OCI-LY7 (cell line): Measurements from ENCODE around the gene SPATA2L. TPM values are rescaled to one million over a fixed set of nuclear protein-coding genes. Genes with fewer than 3 reads are reported as not detected.

Experiments
- BruUV-seq: library from RNA; stranded (reverse); fragments of 400-500 nt; replicated peaks from 2 replicates; lab custom pipeline; 2021; lab: Mats Ljungman, UMichigan
- CTCF ChIA-PET: fragments of 300-600 bp; sonication (Branson Sonifier 250); formaldehyde crosslinking; loops from one replicate; lab custom pipeline; 2022; ENCODE audit warnings: antibody characterized with exemption; ENCODE audit not compliant: unreplicated experiment; lab: Charles Lee
- POLR2A ChIA-PET: fragments of 300-600 bp; sonication (Branson Sonifier 250); formaldehyde crosslinking; loops from one replicate; lab custom pipeline; 2022; ENCODE audit warnings: antibody characterized with exemption; lab: Charles Lee
- DNase-seq: peaks from one replicate; pipeline ENCODE4 v3.0.0-alpha.2; 2015; ENCODE audit warnings: low spot score
- H2AFZ ChIP-seq: fragments of 200-600 bp; sonication (generic), shearing (Covaris generic); 2 replicates; pipeline ENCODE4 v1.6.1; 2014; ENCODE audit warnings: mild to moderate bottlenecking, antibody characterized with exemption, low read length, moderate library complexity
- H3K27ac ChIP-seq: fragments of 200-600 bp; sonication (generic); 2 replicates; pipeline ENCODE4 v1.5.1; 2014; ENCODE audit warnings: mixed run types, low read depth, mild to moderate bottlenecking, moderate library complexity, low read length, inconsistent platforms; ENCODE audit not compliant: poor library complexity, severe bottlenecking
- H3K36me3 ChIP-seq: fragments of 200-600 bp; sonication (generic); 2 replicates; pipeline ENCODE4 v1.6.1; 2014; ENCODE audit warnings: mild to moderate bottlenecking, antibody characterized with exemption, low read length, moderate library complexity, mixed read lengths; ENCODE audit not compliant: insufficient read depth
- H3K4me1 ChIP-seq: fragments of 200-600 bp; sonication (generic); 2 replicates; pipeline ENCODE4 v1.5.1; 2014; ENCODE audit warnings: mild to moderate bottlenecking, low read length; ENCODE audit not compliant: insufficient read depth, poor library complexity, severe bottlenecking
- H3K4me2 ChIP-seq: fragments of 200-600 bp; sonication (generic); 2 replicates; pipeline ENCODE4 v1.6.1; 2014; ENCODE audit warnings: mild to moderate bottlenecking, low read length
- H3K4me3 ChIP-seq: fragments of 200-600 bp; sonication (generic); 2 replicates; pipeline ENCODE4 v1.5.1; 2014; ENCODE audit warnings: mild to moderate bottlenecking, low read depth, low read length; ENCODE audit not compliant: poor library complexity, severe bottlenecking
- H3K79me2 ChIP-seq: fragments of 200-600 bp; sonication (generic); 2 replicates; pipeline ENCODE4 v1.6.1; 2016; ENCODE audit warnings: low read depth, mild to moderate bottlenecking, low read length, moderate library complexity, mixed read lengths; ENCODE audit not compliant: insufficient read depth
- H3K9me2 ChIP-seq: fragments of 200-600 bp; sonication (generic); 2 replicates; pipeline ENCODE4 v1.6.1; 2016; ENCODE audit warnings: mild to moderate bottlenecking, low read length, mixed read lengths; ENCODE audit not compliant: insufficient read depth
- H3K9me3 ChIP-seq: fragments of 200-600 bp; sonication (generic); 2 replicates; pipeline ENCODE4 v1.6.1; 2014; ENCODE audit warnings: mild to moderate bottlenecking, mixed run types, low read length, mixed read lengths
- H4K20me1 ChIP-seq: fragments of 200-600 bp; sonication (generic); 2 replicates; pipeline ENCODE4 v1.6.1; 2014; ENCODE audit warnings: mild to moderate bottlenecking, antibody characterized with exemption, low read length, moderate library complexity, mixed read lengths; ENCODE audit not compliant: insufficient read depth
- CTCF ChIP-seq: fragments of 200-600 bp; sonication (generic); conservative IDR thresholded peaks from 2 replicates; pipeline ENCODE4 v1.5.1; 2014; ENCODE audit warnings: mild to moderate bottlenecking, antibody characterized with exemption, low read length, moderate library complexity, mixed read lengths
- EZH2phosphoT487 ChIP-seq: fragments of 200-600 bp; sonication (generic); IDR thresholded peaks from 2 replicates; pipeline ENCODE4 v1.6.1; 2018; ENCODE audit warnings: low read depth, borderline replicate concordance, mild to moderate bottlenecking, mixed run types, antibody characterized with exemption, low read length, moderate library complexity, mixed read lengths
- intact Hi-C: fragments of 100-400 bp; cut with micrococcal nuclease; formaldehyde crosslinking; loops from one replicate; pipeline ENCODE4 v1.10.0; 2022; ENCODE audit not compliant: unreplicated experiment
- total RNA-seq, 2 experiments: library from RNA; depleted of rRNA in 1 of 2; stranded (reverse); fragments of >200 nt in 1 of 2; shearing (Covaris generic) in 1 of 2; gene quantifications; 2 replicates each; pipeline ENCODE4 v1.2.3, GENCODE V29; 2014 to 2022

SPATA2L gene
- total RNA-seq, 2 experiments from 2014 or later, result 7.2 to 13.1 TPM

GRCh38 chr16:89697616-89698331, 3.7 kb downstream of the SPATA2L start:
- H3K36me3 ChIP-seq, result peaks cover 45% of the 10 kb centered on the region
- H3K9me2 ChIP-seq, result no peaks in the 10 kb centered on the region
- peaks cover 31% of the 10 kb centered on the region for H3K4me1 ChIP-seq
- no peak overlapping the region for H3K27ac ChIP-seq
- intact Hi-C loops, result no loop called here
- H3K4me2 ChIP-seq, result no peak overlapping the region
- CTCF ChIA-PET, result no interaction called here
- BruUV-seq, result no TSS peak
- no peaks in the 10 kb centered on the region for H4K20me1 ChIP-seq
- no peak overlapping the region for H2AFZ ChIP-seq
- no peak for DNase-seq
- POLR2A ChIA-PET, result interaction anchor here (0.6 kb wide), 1 partner anchor 175 kb away, joined by 4 read pairs; the partner anchor contains the start of gene TCF25
- no peak overlapping the region for H3K4me3 ChIP-seq
- no peaks in the 10 kb centered on the region for H3K9me3 ChIP-seq
- H3K79me2 ChIP-seq, result no peaks in the 10 kb centered on the region
- TF ChIP-seq CTCF (no peak), EZH2phosphoT487 (no peak)

- peaks cover 50% of the 10 kb centered on the region for H3K36me3 ChIP-seq
- no peaks in the 10 kb centered on the region for H4K20me1 ChIP-seq
- TF ChIP-seq CTCF, result no peak
- TF ChIP-seq EZH2phosphoT487, result no peak
- no peak overlapping the region for H3K4me2 ChIP-seq
- H3K9me3 ChIP-seq, result no peaks in the 10 kb centered on the region
- no peaks in the 10 kb centered on the region for H3K79me2 ChIP-seq
- no peak for DNase-seq
- ChIA-PET POLR2A (no interaction called here), CTCF (interaction anchor here (0.6 kb wide), 1 partner anchor 898 kb away, joined by 3 read pairs; no protein-coding TSS in a partner anchor)
- BruUV-seq, result no TSS peak
- peaks cover 26% of the 10 kb centered on the region for H3K4me1 ChIP-seq
- intact Hi-C loops, result no loop called here
- no peak overlapping the region for H3K4me3 ChIP-seq
- H2AFZ ChIP-seq, result no peak overlapping the region
- H3K27ac ChIP-seq, result no peak overlapping the region
- no peaks in the 10 kb centered on the region for H3K9me2 ChIP-seq
Observed at GRCh38 chr16:89697161-89697615, 4.3 kb downstream of the SPATA2L start.

- TF ChIP-seq CTCF (no peak), EZH2phosphoT487 (no peak)
- CTCF ChIA-PET, result interaction anchor here (0.6 kb wide), 1 partner anchor 897 kb away, joined by 3 read pairs; no protein-coding TSS in a partner anchor
- Histone ChIP-seq H3K9me2 (no peaks in the 10 kb centered on the region), H3K79me2 (no peaks in the 10 kb centered on the region), H3K4me3 (no peak overlapping the region), H3K27ac (no peak overlapping the region), H3K4me2 (peak overlapping the region; percentile 18; the same call in 1 of the 2 replicates), H4K20me1 (no peaks in the 10 kb centered on the region), H2AFZ (no peak overlapping the region), H3K36me3 (peaks cover 55% of the 10 kb centered on the region), H3K4me1 (peaks cover 24% of the 10 kb centered on the region), H3K9me3 (no peaks in the 10 kb centered on the region)
- POLR2A ChIA-PET, result no interaction called here
- BruUV-seq, result no TSS peak
- DNase-seq, result peak; percentile 50
- intact Hi-C loops, result no loop called here
Observed at GRCh38 chr16:89696670-89697128, 4.8 kb downstream of the SPATA2L start.
